Measurements from ENCODE around the gene TMEM52B.

The TMEM52B gene

GRCh38 chr12:10211101-10211939 lies 32.5 kb downstream of the TMEM52B start:
- no peak for DNase-seq
- Mint-ChIP-seq H3K27ac (no peak overlapping the region), H3K27me3 (ENCODE audit: low read depth, poor library complexity) (peaks cover 4% of the 10 kb centered on the region), H3K4me1 (peaks cover 29% of the 10 kb centered on the region), H3K9me3 (no peaks in the 10 kb centered on the region), H3K4me3 (no peak overlapping the region), H3K36me3 (ENCODE audit: low read depth) (no peaks in the 10 kb centered on the region)
- TF ChIP-seq, protein P1, sequence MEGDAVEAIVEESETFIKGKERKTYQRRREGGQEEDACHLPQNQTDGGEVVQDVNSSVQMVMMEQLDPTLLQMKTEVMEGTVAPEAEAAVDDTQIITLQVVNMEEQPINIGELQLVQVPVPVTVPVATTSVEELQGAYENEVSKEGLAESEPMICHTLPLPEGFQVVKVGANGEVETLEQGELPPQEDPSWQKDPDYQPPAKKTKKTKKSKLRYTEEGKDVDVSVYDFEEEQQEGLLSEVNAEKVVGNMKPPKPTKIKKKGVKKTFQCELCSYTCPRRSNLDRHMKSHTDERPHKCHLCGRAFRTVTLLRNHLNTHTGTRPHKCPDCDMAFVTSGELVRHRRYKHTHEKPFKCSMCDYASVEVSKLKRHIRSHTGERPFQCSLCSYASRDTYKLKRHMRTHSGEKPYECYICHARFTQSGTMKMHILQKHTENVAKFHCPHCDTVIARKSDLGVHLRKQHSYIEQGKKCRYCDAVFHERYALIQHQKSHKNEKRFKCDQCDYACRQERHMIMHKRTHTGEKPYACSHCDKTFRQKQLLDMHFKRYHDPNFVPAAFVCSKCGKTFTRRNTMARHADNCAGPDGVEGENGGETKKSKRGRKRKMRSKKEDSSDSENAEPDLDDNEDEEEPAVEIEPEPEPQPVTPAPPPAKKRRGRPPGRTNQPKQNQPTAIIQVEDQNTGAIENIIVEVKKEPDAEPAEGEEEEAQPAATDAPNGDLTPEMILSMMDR (IDR thresholded peaks at IDR 0.05): no peak

- Mint-ChIP-seq H3K36me3 (ENCODE audit: low read depth) (no peaks in the 10 kb centered on the region), H3K9me3 (no peaks in the 10 kb centered on the region), H3K4me1 (peaks cover 29% of the 10 kb centered on the region), H3K4me3 (peak overlapping the region; percentile 98), H3K27ac (peak overlapping the region; percentile 98), H3K27me3 (ENCODE audit: low read depth, poor library complexity) (peaks cover 4% of the 10 kb centered on the region)
- peak; percentile 84 for DNase-seq
- TF ChIP-seq, protein P1 (IDR thresholded peaks at IDR 0.05): no peak
These were observed 33.3 kb downstream of the TMEM52B start for GRCh38 chr12:10211940-10212738.

DNA sequence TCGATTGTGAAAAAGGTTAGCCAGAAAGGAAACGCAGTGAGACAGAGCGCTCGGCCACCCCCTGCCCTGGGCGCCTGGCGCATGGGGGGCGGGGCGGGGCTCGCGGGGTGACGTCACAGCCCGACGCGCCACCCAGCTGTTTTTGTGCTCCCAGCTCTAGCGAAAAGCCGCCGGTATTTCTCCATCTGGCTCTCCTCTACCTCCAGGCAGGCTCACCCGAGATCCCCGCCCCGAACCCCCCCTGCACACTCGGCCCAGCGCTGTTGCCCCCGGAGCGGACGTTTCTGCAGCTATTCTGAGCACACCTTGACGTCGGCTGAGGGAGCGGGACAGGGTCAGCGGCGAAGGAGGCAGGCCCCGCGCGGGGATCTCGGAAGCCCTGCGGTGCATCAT lies 33.9 kb downstream of the TMEM52B start, which contains the start of gene GABARAPL1:
Gene GABARAPL1 (plus strand): TSS at position 139 of the 393 bp plus-strand sequence. CDS start 253 bp downstream, at position 392.
- TF ChIP-seq, protein P1 (IDR thresholded peaks at IDR 0.05): no peak
- Mint-ChIP-seq H3K9me3 (no peaks in the 10 kb centered on the region), H3K36me3 (ENCODE audit: low read depth) (peaks cover under 1% of the 10 kb centered on the region), H3K4me1 (peaks cover 29% of the 10 kb centered on the region), H3K4me3 (peak within 1 kb of the TSS; percentile 98), H3K27ac (peak within 1 kb of the TSS; percentile 98), H3K27me3 (ENCODE audit: low read depth, poor library complexity) (peaks cover 4% of the 10 kb centered on the region)
- DNase-seq: peak; percentile 80

DNA sequence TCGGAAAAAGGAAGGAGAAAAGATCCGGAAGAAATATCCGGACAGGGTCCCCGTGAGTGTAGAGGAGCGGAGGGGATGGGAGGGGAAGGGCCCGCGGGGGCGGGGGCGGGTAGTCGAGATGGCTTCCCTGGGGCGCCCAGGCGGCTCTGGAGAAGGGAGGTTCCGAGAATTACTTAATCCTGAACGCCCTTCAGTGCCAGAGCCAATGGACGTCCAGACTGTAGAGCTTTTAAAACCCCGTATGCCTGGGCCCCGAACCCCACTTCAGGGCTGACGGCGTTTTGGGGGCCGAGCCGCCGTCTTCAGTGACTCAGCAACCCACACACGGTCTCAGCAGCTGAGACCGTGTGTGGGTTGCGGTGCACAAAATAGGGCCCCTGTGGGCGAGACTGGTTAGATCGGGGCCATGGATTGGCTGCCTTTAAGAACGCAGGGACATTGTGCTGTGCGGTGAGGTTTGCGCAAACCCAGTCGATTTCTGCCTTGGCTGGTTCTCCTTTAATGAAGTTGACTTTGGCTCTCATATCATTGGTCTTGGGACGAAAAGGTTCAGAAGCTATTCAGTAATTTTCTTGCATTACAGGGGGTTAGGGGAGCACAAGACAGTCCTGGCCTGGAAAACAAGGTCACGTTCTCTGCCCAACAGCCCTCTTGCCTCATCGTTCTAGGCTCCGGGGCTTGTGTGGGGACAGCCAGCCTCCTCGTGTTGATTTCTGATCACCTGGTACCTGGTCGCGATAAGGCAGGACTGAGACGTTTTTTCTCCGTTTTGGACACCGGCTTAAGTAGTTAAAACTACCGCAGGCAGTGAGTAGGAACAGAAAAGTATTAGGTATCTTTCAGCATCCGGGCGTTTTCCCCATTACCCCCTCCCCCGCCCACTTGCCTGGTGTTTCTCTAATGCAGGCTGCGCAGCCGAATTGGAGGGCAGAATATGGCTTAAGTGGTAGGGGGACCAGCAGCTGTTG lies 34.6 kb downstream of the TMEM52B start:
- Mint-ChIP-seq H3K36me3 (ENCODE audit: low read depth) (peaks cover 6% of the 10 kb centered on the region), H3K4me3 (peak overlapping the region; percentile 98), H3K4me1 (peaks cover 29% of the 10 kb centered on the region), H3K27me3 (ENCODE audit: low read depth, poor library complexity) (peaks cover 4% of the 10 kb centered on the region), H3K27ac (peak overlapping the region; percentile 98), H3K9me3 (no peaks in the 10 kb centered on the region)
- DNase-seq: peak; percentile 64
- TF ChIP-seq, protein P1 (IDR thresholded peaks at IDR 0.05): no peak

- peak overlapping the region; percentile 98 for H3K4me3 Mint-ChIP-seq
- peak overlapping the region; percentile 98 for H3K27ac Mint-ChIP-seq
- DNase-seq: no peak
- peaks cover 4% of the 10 kb centered on the region for H3K27me3 Mint-ChIP-seq (ENCODE audit: low read depth, poor library complexity)
- peaks cover 6% of the 10 kb centered on the region for H3K36me3 Mint-ChIP-seq (ENCODE audit: low read depth)
- H3K9me3 Mint-ChIP-seq: no peaks in the 10 kb centered on the region
- H3K4me1 Mint-ChIP-seq: peaks cover 29% of the 10 kb centered on the region
- TF ChIP-seq, protein P1 (IDR thresholded peaks at IDR 0.05): no peak
These were observed 35.5 kb downstream of the TMEM52B start for GRCh38 chr12:10214136-10214894.
